ENCODE results near the gene ATP6V1G2.
"Not testable (repeated sequence)": the region's sequence is repeated elsewhere in the genome, so short reads cannot be mapped to it uniquely, and the experiment has no call there.

The ATP6V1G2 gene

GRCh38 chr6:31575952-31576685 is 29.7 kb upstream of the ATP6V1G2 start:
- no peak for DNase-seq (ENCODE audit: low read depth)

DNA sequence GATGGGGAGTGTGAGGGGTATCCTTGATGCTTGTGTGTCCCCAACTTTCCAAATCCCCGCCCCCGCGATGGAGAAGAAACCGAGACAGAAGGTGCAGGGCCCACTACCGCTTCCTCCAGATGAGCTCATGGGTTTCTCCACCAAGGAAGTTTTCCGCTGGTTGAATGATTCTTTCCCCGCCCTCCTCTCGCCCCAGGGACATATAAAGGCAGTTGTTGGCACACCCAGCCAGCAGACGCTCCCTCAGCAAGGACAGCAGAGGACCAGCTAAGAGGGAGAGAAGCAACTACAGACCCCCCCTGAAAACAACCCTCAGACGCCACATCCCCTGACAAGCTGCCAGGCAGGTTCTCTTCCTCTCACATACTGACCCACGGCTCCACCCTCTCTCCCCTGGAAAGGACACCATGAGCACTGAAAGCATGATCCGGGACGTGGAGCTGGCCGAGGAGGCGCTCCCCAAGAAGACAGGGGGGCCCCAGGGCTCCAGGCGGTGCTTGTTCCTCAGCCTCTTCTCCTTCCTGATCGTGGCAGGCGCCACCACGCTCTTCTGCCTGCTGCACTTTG is 29.0 kb upstream of the ATP6V1G2 start, which contains the start of gene TNF:
Gene TNF, plus strand, starts transcription at position 231 of the 567 bp plus-strand sequence. Its CDS starts 177 bp downstream, at position 408.
- DNase-seq (ENCODE audit: low read depth): no peak

- DNase-seq (ENCODE audit: low read depth): no peak
Measured at GRCh38 chr6:31574106-31575061, 28.0 kb upstream of the ATP6V1G2 start.

DNA sequence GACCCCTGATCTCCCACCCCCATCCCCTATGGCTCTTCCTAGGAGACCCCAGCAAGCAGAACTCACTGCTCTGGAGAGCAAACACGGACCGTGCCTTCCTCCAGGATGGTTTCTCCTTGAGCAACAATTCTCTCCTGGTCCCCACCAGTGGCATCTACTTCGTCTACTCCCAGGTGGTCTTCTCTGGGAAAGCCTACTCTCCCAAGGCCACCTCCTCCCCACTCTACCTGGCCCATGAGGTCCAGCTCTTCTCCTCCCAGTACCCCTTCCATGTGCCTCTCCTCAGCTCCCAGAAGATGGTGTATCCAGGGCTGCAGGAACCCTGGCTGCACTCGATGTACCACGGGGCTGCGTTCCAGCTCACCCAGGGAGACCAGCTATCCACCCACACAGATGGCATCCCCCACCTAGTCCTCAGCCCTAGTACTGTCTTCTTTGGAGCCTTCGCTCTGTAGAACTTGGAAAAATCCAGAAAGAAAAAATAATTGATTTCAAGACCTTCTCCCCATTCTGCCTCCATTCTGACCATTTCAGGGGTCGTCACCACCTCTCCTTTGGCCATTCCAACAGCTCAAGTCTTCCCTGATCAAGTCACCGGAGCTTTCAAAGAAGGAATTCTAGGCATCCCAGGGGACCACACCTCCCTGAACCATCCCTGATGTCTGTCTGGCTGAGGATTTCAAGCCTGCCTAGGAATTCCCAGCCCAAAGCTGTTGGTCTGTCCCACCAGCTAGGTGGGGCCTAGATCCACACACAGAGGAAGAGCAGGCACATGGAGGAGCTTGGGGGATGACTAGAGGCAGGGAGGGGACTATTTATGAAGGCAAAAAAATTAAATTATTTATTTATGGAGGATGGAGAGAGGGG is 27.1 kb upstream of the ATP6V1G2 start:
- DNase-seq (ENCODE audit: low read depth): no peak

DNA sequence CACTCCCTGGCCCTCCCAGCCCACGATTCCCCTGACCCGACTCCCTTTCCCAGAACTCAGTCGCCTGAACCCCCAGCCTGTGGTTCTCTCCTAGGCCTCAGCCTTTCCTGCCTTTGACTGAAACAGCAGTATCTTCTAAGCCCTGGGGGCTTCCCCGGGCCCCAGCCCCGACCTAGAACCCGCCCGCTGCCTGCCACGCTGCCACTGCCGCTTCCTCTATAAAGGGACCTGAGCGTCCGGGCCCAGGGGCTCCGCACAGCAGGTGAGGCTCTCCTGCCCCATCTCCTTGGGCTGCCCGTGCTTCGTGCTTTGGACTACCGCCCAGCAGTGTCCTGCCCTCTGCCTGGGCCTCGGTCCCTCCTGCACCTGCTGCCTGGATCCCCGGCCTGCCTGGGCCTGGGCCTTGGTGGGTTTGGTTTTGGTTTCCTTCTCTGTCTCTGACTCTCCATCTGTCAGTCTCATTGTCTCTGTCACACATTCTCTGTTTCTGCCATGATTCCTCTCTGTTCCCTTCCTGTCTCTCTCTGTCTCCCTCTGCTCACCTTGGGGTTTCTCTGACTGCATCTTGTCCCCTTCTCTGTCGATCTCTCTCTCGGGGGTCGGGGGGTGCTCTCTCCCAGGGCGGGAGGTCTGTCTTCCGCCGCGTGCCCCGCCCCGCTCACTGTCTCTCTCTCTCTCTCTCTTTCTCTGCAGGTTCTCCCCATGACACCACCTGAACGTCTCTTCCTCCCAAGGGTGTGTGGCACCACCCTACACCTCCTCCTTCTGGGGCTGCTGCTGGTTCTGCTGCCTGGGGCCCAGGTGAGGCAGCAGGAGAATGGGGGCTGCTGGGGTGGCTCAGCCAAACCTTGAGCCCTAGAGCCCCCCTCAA is 25.9 kb upstream of the ATP6V1G2 start, which contains the start of gene LTA:
Gene LTA, plus strand, starts transcription at position 249 of the 871 bp plus-strand sequence. Its CDS starts 454 bp downstream, at position 703.
- no peak for DNase-seq (ENCODE audit: low read depth)

- no peak for DNase-seq (ENCODE audit: low read depth)
Measured at GRCh38 chr6:31569861-31570536, 23.6 kb upstream of the ATP6V1G2 start.

DNA sequence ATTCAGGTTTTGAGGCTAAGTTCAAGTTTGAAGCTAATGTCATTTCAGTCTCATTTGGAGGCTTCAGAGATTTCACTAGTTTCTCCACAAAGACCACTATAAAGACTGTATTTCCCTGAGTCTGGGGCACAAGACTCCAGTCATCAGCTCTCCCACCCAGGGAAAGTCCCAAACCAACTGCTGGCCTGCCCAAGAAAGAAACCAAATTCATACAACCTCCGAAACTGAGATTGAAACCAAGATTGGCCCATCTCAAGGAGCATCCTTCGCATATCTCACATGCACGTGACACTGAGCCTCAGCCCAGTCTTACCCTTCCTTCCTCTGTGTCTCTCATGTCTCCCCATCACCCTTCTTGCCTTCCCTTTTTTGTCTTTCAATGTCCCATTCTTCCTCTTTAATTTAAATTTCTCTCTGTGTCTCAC is 22.1 kb upstream of the ATP6V1G2 start:
- no peak for DNase-seq (ENCODE audit: low read depth)

- no peak for DNase-seq (ENCODE audit: low read depth)
Measured at GRCh38 chr6:31567531-31568370, 21.3 kb upstream of the ATP6V1G2 start.

DNA sequence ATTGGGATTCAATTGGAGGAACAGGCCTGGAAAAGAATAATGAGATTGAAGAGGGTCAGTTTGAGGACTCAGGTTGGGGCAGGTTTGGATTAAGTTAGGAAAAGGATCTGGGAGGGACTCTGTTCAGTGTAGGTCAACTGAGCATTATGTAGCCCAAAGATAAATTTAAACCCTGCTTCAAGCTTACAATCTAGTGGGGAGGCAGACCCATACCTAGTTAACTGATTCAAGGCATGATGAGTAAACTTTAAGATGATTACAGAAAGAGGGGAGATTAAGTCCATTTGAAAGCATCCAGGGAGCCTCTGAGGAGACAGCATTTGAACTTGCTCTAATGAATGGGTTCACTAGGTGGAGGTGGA is 14.3 kb upstream of the ATP6V1G2 start:
- no peak for DNase-seq (ENCODE audit: low read depth)

DNA sequence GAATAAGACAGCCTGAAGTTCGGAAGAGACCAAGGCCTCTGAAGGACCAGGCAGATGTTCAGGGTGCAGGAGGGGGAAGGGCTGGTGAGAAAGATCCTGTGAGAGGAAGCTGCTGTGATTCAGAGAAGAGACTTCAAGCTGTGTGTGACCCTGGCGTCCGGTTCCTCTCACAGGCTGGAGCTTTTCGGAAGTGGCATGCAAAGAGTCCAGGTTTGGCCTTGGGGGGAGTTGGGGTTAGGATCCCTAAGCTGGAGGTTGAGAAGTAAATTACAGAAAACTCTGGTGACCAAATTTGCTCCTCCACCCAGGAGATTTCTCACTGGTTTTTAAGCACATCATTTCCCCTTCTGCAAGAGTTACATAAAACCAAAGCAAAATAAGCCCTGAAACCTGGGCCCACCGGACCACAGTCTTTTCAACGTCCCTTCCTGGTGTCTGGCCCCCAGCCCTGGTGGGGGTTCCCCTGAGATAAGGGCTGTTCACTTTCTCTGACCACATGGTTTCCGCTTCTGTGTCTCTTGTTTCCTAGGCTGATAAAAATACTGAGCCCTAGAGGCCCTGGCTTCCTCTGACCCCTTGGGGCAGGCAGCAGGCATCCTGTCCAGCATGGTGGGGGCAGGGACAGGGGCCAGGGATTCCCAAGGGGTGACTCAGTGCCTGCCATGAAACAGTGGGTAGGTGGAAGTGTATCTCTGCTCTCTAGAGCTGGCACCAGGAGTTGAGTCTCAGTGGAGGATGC is 13.7 kb upstream of the ATP6V1G2 start:
- peak; percentile 76 for DNase-seq (ENCODE audit: low read depth)

DNA sequence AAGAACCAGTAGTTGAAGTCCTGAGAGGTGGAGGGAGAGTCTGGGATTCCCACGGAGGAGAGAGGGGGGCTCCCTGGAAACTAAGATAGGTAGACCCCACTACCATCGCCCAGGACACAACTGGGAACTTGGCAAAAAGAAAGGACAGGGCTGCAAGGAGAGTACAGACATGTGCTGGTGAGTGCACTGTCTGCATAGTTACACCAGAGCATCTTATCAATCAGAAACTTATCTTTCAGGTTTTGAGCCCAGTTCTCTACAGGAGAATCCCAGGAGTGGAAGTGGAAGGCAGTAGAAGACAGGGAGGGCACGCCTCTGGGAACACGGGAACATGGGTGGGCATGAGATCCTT is 13.2 kb upstream of the ATP6V1G2 start:
- DNase-seq (ENCODE audit: low read depth): no peak

- no peak for DNase-seq (ENCODE audit: low read depth)
Measured at GRCh38 chr6:31558631-31559500, 12.5 kb upstream of the ATP6V1G2 start.

DNA sequence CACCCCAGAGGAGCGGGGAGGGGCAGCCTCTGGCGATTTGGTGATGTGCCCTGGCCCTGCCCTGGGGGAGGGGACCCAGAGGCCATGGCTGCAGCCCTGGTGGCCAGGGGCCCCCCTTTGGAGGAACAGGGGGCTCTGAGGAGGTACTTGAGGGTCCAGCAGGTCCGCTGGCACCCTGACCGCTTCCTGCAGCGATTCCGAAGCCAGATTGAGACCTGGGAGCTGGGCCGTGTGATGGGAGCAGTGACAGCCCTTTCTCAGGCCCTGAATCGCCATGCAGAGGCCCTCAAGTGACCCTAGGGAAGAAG is 11.9 kb upstream of the ATP6V1G2 start:
- no peak for DNase-seq (ENCODE audit: low read depth)

- no peak for DNase-seq (ENCODE audit: low read depth)
Measured at GRCh38 chr6:31557443-31558317, 11.3 kb upstream of the ATP6V1G2 start.

DNA sequence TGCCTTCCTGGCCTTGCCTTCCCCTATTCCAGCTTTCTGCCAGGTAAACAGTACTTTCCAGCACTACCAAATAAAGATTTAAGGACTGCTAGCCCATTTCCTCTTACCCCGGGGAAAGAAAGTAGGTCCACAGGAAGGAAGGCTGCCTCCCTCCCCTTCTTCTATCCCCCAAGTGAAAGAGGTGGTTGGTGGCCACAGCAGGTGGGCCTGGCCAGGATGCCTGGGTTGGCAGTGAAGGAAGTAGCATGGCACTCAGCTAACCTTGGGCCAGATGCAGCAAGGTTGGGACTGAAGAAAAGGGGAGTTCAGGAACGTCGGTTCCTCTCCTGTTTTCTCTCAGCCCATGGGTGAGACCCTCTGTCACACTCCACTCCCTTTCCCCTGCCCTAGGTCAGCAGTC is 9.9 kb upstream of the ATP6V1G2 start:
- no peak for DNase-seq (ENCODE audit: low read depth)

DNA sequence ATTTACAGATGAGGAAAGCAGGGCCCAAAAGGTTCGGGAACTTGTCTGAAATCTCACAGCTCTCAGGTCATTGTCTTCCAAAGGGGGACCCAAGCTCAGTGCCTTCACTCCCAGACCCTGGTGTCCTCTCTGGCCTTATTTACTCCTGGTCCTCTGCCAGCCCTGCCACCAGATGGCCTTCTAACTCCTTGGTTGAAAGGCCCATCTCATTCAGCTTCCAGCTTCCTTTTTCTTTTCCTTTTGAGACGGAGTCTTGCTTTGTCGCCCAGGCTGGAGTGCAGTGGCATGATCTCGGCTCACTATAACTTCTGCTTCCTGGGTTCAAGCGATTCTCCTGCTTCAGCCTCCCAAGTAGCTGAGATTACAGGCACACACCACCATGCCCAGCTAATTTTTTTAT is 5.0 kb upstream of the ATP6V1G2 start:
- DNase-seq (ENCODE audit: low read depth): not testable (repeated sequence)

GRCh38 chr6:31548544-31548873 is 2.1 kb upstream of the ATP6V1G2 start:
- no peak for DNase-seq (ENCODE audit: low read depth)

Measured in HS-27A (cell line).